Measurements from ENCODE around the gene SLC9B2.

Gene SLC9B2

DNA sequence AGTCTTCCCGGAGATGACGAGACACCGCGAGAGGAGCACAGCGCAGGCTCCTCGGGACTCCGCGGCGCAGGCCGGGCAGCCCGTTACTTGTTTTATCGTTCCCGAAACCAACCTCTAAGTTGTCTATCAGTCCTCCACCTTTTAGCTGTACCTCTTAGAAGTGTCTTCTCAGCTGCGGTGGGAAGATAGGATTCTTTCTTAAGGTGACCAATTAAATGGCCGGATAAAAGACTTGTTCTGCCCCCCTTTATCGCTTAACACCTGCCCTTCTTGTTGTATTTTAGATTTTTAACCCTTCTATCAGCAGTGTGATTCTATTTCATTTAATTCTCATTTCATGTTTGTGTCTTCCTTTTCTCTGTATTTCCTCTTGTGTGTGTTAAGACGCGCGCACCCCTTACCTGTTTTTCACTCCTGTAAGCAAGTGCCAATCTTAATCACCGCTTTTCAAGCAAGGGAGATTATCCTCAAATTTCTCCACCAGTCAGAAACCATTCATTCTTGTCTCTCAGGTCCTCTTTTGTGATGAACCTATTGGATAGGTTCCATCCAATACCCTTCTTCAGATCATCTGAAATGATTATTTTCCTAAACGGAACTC, at the start of gene SLC9B2:
Gene SLC9B2, minus strand, starts transcription at position 15 of the 601 bp plus-strand sequence. CDS start 9,211 bp downstream, outside the sequence.
- no peak for DNase-seq (ENCODE audit: low read depth in 2 of 3, low spot score in 2 of 3)

DNA sequence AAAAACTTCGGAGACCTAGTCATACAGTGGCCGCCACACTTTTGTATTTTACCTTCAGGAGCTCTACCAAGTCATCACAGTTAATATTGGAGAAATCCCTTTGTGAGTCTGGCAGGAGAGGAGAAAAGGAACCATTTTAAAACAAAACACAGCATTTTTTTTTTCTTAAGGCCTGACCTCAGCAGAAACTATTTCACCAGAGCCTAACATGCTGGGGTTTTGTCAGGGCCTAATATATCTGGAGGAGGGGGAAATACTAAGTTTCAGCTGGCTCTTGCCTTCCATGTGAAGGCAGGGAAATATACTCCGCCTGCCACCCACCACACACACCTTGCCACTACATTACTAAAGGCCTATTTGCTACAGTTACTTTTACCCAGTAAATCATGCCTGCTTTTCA, 49.6 kb upstream of the SLC9B2 start:
- DNase-seq (ENCODE audit: low read depth in 2 of 3, low spot score in 2 of 3) = no peak

DNA sequence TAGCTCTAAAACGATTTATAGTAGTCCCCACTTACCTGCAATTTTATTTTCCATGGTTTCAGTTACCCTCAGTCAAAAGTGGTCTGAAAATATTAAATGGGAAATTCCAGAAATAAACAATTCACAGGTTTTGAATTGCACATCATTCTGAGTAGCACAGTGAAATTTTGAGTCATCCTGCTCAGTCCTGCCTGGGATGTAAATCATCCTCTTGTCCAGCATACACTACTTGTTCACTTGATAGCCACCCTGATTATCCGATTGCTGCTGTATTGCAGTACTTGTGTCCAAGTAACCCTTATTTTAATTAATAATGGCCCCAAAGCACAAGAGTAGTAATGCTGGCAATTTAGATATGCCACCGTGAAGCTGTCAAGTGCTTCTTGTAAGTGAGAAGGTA, 46.6 kb upstream of the SLC9B2 start:
- no peak for DNase-seq (ENCODE audit: low read depth in 2 of 3, low spot score in 2 of 3)

DNA sequence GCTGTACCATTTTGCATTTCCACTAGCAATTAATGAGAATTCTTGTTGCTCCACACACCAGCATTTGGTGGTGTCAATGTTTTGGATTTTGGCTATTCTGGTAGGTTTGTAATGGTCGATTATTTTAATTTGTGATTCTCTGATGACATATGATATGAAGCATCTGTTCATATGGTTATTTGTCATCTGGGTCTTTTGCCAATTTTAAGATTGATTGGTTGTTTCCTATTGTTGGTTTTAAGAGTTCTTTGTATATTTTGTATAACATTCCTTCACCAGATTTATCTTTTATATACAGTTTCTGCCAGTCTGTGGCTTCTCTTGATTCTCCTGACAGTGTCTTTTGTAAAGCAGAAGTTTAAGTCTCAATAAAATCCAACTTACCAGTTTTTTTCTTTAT, 41.6 kb upstream of the SLC9B2 start:
- no peak for DNase-seq (ENCODE audit: low read depth in 2 of 3, low spot score in 2 of 3)

- no peak for DNase-seq (ENCODE audit: low read depth in 2 of 3, low spot score in 2 of 3)
Measured at GRCh38 chr4:103111598-103111997, 35.0 kb upstream of the SLC9B2 start.

DNA sequence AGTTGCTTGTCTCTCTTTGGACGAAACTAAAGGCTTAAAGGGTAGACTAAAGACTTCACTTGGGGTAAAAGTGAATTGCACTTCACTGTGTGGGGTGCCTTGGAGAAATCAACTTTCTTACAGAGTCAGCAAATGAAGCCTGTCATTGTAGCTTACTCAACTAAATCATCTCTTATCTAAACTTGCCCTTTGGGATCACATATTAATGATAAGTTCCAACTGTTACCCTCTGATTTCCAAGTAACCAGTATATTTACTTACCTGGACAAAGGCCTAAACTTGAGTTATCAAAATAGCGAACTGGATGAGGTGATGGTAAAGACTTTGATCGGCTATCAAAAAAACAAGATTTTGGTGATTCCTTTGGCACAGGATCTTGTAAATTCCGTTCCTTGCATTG, 32.0 kb upstream of the SLC9B2 start:
- no peak for DNase-seq (ENCODE audit: low read depth in 2 of 3, low spot score in 2 of 3)

DNA sequence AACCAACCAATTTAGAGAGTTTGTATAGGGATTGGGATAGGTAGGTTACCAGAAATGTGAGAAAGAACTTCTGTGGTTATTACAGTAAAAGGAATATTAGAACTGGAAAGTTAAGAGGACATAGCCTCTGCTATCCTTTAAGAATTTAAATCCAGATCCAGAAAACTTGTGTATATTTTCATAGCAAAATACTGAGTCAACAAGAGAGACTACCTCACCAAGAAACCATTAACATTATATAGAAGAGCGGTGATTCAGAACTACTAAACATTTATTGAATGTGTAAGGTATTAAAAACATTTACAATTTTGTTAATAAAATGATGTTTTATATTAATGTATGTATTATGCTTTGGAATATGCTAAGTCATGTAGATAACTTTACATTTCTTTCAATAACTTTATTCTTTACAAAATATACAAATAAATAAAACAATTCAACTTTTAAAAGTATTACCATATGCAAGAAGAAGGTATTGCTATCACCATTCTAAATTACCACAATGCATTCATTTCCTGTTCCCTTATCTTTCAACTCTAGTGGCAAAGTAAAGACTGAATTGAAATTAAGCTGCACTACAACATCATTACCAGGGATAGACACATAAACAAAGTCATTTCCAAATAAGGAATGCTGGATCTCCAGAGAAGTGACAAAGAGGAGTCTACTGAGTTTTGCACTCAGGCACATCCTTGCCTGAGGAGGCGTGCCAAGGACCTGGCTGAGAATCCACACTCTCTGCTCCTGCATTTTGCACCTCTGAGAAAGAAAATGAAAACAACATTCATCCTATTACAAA, 29.2 kb upstream of the SLC9B2 start:
- DNase-seq (ENCODE audit: low read depth in 2 of 3, low spot score in 2 of 3) = no peak

GRCh38 chr4:103104886-103105285, 28.3 kb upstream of the SLC9B2 start:
- no peak for DNase-seq (ENCODE audit: low read depth in 2 of 3, low spot score in 2 of 3)

GRCh38 chr4:103100691-103101090, 24.1 kb upstream of the SLC9B2 start:
- DNase-seq (ENCODE audit: low read depth in 2 of 3, low spot score in 2 of 3) = no peak

- no peak for DNase-seq (ENCODE audit: low read depth in 2 of 3, low spot score in 2 of 3)
Measured at GRCh38 chr4:103099691-103100392, 23.3 kb upstream of the SLC9B2 start, which contains the start of gene BDH2. TSS of gene BDH2 (minus strand) at chr4:103099834. CDS start at chr4:103096254, 3,580 bp downstream.

- DNase-seq (ENCODE audit: low read depth in 2 of 3, low spot score in 2 of 3) = no peak
Measured at GRCh38 chr4:103098756-103099440, 22.3 kb upstream of the SLC9B2 start.

DNA sequence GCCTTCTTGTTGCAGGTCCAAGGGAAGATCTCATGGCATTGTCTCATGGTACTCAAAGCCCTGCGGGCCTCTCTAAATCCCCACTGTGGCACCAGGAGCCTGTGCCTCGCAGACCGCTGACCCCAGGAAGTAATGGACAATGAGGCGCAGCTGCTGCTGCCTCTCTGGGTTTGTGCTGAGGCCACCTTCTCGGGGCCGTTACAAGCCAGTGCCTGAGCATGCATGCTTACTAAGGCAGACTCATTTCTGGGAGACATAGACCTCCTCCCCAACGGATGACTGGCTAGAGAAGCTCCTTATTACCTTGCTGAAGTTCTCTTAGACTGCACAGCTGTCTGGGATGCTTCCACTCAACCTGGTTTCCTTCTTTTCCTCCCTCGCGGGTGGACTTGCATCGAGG, 21.8 kb upstream of the SLC9B2 start:
- no peak for DNase-seq (ENCODE audit: low read depth in 2 of 3, low spot score in 2 of 3)

DNA sequence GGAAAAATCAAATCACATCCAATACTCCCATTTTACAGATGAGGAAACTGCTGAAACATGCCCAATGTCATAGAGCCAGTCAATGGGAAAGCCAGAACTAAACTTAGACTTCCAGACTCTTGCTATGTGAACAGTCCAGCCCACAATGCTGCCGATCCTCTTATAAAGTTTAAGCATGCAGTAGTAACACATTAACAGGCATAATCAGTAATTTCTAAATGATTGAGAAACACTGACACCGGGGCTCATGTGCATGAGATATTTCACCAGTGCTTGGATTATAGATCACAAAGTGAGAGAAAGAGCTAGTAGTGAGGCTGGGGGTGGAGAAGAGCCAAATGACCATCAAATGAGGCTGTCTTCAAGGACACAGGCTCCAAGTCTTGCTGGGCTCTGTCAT, 20.6 kb upstream of the SLC9B2 start:
- DNase-seq (ENCODE audit: low read depth in 2 of 3, low spot score in 2 of 3) = no peak

DNA sequence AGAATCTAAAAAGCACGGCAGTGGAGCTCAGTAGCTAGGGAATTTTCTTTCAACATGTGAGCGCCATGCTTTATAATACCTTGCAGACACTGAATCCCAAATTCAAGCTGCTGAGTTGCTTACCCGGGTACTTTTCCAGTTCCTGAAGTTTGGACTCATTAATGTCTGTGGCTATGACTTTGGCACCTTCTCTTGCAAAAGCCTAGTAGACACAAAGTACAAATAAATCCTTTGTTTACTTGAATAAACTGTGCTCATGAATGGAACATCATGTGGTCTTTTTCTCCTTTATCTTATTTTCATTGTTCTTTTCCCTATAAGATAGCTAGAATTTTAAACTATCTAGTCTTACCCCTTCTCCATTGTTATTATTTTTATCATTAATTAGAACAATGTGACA, 18.5 kb upstream of the SLC9B2 start:
- DNase-seq (ENCODE audit: low read depth in 2 of 3, low spot score in 2 of 3) = no peak

GRCh38 chr4:103092245-103092644, 15.7 kb upstream of the SLC9B2 start:
- DNase-seq (ENCODE audit: low read depth in 2 of 3, low spot score in 2 of 3) = no peak

GRCh38 chr4:103091601-103092223, 15.2 kb upstream of the SLC9B2 start:
- DNase-seq (ENCODE audit: low read depth in 2 of 3, low spot score in 2 of 3) = no peak

DNA sequence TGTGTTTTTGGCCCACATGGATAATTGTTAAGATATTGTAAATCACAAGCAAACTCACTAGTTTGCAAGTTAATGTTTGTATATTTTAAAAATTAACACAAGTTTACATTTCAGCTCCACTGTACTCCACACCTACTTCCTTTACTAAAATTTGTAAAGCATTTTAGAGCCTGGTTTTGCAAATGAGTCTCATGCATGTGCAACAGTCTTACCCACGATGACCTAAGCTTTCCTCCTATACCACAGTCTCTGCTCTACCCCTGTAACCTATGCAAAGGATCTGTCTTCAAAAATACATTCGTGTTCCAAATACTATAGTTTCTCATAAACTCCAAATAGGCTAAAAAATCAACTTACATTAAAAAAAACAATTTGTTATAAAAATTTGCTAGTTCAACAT, 12.9 kb upstream of the SLC9B2 start:
- no peak for DNase-seq (ENCODE audit: low read depth in 2 of 3, low spot score in 2 of 3)

DNA sequence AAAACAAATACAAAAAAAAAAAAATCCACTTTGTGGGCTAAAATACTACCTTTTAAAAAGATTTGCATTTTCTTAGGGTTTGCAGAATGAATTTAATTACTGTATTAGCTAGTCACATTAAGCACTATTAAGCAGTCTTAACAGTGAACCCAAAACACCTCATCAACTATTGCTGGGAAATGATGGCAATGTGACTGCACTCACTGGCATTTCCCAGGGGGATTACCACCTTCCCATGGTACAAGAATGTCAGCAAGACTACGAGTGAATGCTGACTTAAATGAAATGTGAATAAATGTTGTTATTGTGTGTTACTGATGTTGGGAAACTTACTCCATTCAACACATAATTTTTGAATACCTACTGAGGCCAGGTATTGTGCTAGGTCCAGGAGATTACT, 10.0 kb upstream of the SLC9B2 start:
- no peak for DNase-seq (ENCODE audit: low read depth in 2 of 3, low spot score in 2 of 3)

DNA sequence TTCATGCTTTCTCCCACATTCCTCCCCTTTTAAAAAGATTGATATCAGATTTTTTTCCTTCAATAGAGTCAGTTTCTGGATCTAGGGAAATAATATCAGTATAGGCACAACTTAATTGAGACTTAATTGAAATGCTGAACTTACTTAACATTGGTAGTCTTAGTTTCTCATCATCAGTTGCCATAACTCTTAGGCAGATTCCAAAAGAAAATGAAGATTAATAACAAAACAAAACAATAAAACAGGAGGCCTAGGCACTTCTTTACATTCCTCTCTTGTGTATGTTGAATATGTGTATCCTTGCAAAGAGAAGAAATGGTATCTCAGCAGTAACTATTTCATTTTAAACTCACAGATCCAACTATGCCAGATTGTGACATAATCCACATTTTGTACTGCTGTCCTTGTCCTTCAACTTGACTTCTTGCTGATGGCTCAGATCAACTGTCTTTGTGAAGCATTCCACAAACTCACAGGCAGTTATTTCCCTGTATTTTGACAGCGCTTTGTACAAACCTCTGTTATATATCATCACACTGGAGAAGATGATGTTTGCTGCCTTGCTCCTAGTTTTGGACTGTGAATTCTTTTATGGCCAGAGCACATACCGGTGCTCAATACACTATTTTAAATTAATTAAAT, 9.1 kb upstream of the SLC9B2 start:
- DNase-seq (ENCODE audit: low read depth in 2 of 3, low spot score in 2 of 3) = no peak

GRCh38 chr4:103079621-103080020, 3.1 kb upstream of the SLC9B2 start:
- no peak for DNase-seq (ENCODE audit: low read depth in 2 of 3, low spot score in 2 of 3)
